GM19193 (cell line): ENCODE results near the gene EPYC.

Experiments
- POLR2A ChIP-seq: IDR thresholded peaks from 4 replicates; pipeline ENCODE4 v1.6.1; 2011; ENCODE audit not compliant: insufficient read depth, insufficient read length; ENCODE audit errors: extremely low read depth

Gene EPYC

GRCh38 chr12:91007531-91008290 lies 2.9 kb upstream of the EPYC start:
- no peak for TF ChIP-seq POLR2A

DNA sequence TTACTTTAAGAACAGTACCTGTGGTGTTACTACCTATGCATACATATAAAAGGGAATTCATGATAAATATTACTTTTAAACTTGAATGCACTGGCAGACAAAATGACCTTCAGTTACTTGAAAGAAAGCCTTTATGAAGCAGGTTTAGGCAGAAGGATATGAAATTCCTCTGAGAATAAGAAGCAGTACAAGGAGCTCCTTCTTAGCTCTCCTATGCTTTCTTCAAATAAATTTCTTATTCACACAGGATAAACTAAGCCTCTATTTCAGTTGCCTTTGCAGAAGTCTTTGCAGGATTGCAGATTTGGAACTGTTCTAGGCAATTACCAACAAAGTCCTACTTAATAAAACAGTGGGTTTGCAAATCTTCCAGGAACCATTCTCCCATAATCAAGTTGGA lies 1.0 kb downstream of the EPYC start:
- TF ChIP-seq POLR2A = no peak

DNA sequence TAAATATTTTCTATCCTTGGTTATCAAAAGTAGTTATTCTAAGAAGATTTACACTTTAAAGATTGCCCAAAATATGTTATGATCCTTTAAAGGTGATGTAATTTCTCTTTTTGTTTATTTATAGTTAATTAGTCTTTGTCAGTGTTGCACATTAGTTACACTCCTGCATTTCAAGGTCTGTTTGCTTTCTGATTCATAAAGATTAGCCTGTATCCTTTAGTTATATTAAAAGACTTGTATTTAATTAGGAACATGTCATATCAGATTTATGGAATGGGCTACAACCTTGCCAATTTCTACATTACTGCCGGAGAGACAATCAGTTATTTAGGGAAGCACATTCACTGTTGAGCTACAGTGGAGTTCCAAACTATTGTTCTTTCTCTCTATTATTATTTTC lies 3.5 kb downstream of the EPYC start:
- TF ChIP-seq POLR2A = no peak

DNA sequence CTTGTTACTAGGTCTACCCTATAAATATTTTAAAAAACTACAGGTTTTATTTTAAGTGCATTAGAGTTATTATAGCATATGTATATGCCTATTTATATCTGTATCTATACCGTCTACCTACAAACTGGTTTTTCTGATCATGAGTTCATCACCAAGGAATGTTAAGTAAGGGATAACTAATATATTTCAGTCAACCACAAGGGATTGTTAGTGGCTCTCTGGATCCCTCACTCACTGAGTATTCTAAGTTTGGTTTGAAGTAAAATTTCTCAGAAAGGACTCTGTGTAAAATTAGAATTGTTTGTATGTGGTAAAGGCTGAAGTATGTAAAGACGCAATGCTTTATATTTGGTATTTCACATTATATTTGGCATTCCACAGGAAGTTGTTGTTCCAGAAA lies 4.8 kb downstream of the EPYC start:
- no peak for TF ChIP-seq POLR2A

DNA sequence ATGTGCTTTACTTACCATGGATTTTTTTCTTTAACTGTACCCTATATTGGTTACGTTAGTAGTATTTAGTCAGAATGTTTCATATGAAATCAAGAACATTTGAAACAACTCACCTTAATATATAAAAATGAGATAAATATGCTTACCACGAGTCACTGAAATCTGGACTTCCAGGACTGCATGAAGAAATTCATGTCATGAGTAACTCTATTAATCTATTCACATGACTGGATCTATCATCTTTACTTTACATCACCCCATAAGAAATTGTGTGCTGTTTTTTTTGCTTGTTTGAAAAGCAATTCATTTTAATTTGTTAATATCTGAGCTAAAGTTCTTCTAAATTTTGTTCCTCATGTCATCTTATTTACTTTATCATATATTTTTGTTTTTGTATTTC lies 5.2 kb downstream of the EPYC start:
- TF ChIP-seq POLR2A = no peak

GRCh38 chr12:90995010-90995409 lies 9.8 kb downstream of the EPYC start:
- no peak for TF ChIP-seq POLR2A

- no peak for TF ChIP-seq POLR2A
Observed at GRCh38 chr12:90991952-90992465, 12.8 kb downstream of the EPYC start.

DNA sequence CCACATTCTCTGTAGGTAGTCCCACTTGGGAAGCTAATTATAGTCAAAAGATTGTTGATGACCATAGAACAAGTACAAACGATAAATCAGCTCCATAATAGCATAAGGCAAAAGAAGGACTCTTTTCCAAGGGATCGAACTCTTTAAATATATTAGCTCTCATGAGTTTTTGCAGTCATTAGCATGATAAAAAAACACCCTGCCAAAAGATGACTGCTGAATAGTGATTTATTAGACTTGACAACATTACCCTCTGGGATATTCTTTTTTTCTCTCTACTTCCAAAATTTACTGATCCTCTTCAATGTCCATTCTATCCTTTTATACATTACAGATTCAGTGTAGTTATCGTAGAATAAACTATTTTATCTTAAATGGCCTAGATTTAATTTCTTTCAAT lies 14.2 kb downstream of the EPYC start:
- no peak for TF ChIP-seq POLR2A

GRCh38 chr12:90989686-90990111 lies 15.1 kb downstream of the EPYC start:
- no peak for TF ChIP-seq POLR2A

GRCh38 chr12:90987520-90987919 lies 17.3 kb downstream of the EPYC start:
- no peak for TF ChIP-seq POLR2A

- no peak for TF ChIP-seq POLR2A
Observed at GRCh38 chr12:90987101-90987500, 17.7 kb downstream of the EPYC start.

- TF ChIP-seq POLR2A = no peak
Observed at GRCh38 chr12:90984114-90984513, 20.7 kb downstream of the EPYC start.

GRCh38 chr12:90982170-90982569 lies 22.6 kb downstream of the EPYC start:
- TF ChIP-seq POLR2A = no peak

GRCh38 chr12:90979951-90980350 lies 24.8 kb downstream of the EPYC start:
- no peak for TF ChIP-seq POLR2A

DNA sequence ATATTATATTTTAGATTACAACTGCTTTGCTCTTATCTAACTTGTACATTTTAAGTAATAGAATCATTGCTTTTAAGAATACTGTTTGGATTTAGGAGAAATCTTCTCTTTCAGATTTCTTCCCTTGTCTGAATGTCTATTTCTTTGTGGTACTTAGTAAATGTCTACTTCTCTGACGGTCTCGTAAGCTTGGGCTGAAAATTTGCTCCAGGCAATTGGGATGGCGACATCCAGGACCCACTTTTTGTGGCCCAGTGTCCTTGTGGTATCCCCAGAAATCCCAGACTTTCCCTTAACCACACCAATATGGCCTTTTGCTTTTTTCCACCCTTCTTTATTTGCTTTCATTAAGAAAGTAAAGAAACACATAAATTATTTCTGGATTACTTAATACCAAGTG lies 25.8 kb downstream of the EPYC start:
- no peak for TF ChIP-seq POLR2A

GRCh38 chr12:90978117-90978770 lies 26.5 kb downstream of the EPYC start:
- no peak for TF ChIP-seq POLR2A
